ENCODE results near the gene MYO15A.
A peak's percentile ranks its signal among the peaks of the same experiment; 100 is the strongest.

Gene MYO15A

GRCh38 chr17:18156976-18157280 is 48.4 kb downstream of the MYO15A start:
- DNase-seq (ENCODE audit: low spot score): no peak
- FAIRE-seq: no peak

GRCh38 chr17:18157354-18157985 is 48.9 kb downstream of the MYO15A start:
- DNase-seq (ENCODE audit: low spot score): no peak
- FAIRE-seq: no peak

DNA sequence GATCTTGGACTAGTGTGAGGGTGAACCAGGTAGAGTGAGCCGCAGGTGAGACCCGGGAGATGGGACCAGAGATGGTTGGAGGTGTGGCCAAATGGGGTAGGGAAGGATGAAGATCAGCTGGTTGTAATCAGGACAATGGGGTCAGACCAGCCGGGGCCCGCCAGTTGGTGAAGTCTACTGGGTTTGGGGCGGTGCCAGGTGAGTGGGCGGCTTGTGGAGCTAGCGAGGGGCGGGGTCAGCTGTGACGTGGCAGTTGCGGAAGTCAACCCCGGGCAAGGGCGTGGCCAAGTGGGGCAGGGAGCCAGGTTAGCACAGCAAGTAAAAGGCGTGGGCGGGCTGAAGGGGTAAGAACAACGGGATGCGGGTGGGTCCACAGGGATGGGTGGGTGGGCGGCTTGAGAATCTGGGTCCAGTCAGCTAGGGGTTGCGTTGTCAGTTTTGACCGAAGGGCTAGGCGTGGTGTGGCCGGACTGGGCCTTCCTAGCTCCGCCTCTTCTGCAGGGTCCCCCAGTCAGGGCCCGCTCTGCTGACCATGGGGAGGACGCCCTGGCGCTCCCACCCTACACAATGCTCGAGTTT is 49.6 kb downstream of the MYO15A start:
- FAIRE-seq (no peak), DNase-seq (ENCODE audit: low spot score) (no peak)

DNA sequence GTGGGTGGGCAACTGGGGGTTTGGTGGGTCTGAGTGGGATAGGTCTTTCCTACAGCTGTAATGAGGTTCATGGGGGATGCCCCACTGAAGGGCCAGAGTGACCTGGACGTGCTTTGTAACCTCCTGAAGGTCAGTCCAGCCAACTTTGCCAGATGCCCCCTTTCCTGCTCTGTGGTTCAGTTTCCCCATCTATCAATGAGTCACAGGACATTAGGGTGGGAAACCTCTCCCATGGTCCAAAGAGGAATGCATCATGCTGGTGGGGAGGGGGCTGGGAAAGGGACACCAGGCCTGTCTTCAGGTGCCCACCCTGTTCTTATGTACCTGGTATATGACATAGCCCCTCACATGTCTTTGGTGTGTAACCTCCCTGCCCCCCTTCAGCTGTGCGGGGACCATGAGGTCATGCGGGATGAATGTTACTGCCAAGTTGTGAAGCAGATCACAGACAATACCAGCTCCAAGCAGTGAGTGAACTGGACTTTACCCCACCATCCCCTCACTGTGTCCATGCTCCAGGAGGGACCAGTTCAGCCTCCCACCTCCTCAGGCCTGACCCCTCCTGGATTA is 51.1 kb downstream of the MYO15A start:
- no peak for FAIRE-seq
- no peak for DNase-seq (ENCODE audit: low spot score)

GRCh38 chr17:18160128-18160856 is 51.7 kb downstream of the MYO15A start:
- FAIRE-seq (no peak), DNase-seq (ENCODE audit: low spot score) (no peak)

GRCh38 chr17:18161207-18162145 is 52.9 kb downstream of the MYO15A start:
- FAIRE-seq (no peak), DNase-seq (ENCODE audit: low spot score) (no peak)

DNA sequence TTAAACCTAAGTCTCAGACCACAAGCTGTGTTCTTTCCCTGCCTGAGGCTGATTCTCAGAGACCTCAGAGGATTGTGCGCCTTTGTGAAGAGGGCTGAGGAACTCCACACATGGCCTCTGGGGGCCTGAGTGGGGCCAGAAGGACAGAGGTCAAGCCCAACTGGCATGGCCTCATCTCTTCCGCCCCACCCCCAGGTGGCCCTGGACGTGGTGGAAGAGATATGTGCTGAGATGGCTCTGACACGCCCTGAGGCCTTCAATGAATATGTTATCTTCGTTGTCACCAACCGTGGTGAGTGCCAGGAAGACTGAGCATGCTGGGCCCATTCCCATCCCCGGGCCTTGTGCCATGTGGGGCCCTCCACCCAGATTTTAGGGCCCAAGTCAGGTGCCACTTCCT is 55.0 kb downstream of the MYO15A start:
- DNase-seq (ENCODE audit: low spot score) (no peak), FAIRE-seq (no peak)

- FAIRE-seq: no peak
Observed at GRCh38 chr17:18166894-18167293, 58.3 kb downstream of the MYO15A start.

GRCh38 chr17:18167421-18167820 is 58.9 kb downstream of the MYO15A start:
- DNase-seq (ENCODE audit: low spot score): no peak
- no peak for FAIRE-seq

More at GRCh38 chr17:18166894-18167293, 58.3 kb downstream of the MYO15A start:
- no peak for DNase-seq (ENCODE audit: low spot score)

DNA sequence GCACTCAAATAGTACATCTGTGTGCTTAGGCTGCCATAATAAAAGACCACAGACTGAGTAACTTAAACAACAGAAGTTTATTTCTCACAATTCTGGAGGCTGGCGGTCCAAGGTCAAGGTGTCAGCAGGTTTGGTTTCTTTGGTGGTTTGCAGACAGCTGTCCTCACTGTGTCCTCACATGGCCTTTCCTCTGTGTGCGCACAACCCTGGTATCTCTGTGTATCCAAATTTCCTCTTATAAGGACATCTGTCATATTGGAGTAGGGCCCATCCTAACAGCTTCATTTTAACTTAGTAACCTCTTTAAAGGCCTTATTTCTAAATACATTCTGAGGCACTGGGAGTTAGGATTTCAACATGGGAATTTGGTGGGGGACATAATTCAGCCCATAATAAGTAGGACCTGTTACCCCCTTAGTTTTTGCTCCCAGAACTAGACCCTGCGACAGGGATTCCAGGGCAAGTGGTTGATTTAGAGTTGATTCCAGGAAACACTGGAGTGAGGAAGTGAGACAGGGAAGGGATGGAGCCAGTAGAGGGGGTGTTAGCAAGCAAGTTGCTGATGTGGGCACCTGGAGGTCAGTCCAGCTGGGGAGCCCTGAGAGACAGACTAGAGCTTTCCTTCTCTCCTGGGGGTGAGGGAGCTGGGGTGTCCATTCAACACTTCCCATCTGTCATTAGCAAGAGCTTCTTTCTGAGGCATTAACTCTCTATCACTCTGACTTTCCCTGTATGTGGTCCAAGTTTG is 64.1 kb downstream of the MYO15A start:
- FAIRE-seq: no peak
- no peak for DNase-seq (ENCODE audit: low spot score)

GRCh38 chr17:18173740-18174139 is 65.2 kb downstream of the MYO15A start:
- FAIRE-seq (no peak), DNase-seq (ENCODE audit: low spot score) (no peak)

DNA sequence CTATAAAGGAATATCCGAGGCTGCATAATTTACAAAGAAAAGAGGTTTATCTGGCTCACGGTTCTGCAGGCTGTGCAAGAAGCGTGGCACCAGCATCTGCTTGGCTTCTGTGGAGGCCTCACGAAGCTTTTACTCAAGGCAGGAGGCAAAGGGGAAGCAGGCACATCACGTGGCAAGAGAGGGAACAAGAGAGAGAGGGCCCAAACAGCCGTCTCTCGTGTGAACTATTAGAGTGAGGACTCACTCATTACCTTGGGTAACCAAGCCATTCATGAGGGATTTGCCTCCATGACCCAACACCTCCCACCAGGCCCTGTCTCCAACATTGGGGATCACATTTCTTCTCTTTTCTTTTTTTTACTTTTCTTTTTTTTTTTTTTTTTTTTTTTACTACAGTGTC is 67.6 kb downstream of the MYO15A start:
- FAIRE-seq (no peak), DNase-seq (ENCODE audit: low spot score) (no peak)

DNA sequence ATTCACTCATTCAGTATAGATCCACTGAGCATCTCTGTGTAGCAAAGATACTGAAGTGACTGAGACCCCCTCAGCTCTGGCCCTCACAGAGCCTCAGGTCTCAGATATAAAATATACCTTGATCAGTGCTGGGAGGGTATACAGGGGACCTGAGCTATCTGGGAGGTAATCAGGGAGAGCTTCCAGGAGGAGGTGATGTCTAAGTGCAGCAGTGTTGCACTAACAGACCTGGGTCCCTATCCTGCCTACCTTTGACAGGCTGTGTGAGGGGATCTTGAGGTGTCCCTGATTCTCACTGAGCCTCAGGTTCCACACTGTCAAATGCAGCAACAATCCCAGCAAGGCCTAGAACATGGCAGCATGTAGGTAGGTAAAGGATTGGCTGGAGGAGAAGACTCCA is 68.6 kb downstream of the MYO15A start:
- FAIRE-seq (no peak), DNase-seq (ENCODE audit: low spot score) (no peak)

- DNase-seq (ENCODE audit: low spot score): no peak
- FAIRE-seq: no peak
Observed at GRCh38 chr17:18177722-18178121, 69.2 kb downstream of the MYO15A start.

GRCh38 chr17:18179196-18179595 is 70.6 kb downstream of the MYO15A start:
- FAIRE-seq: no peak

GRCh38 chr17:18179804-18180203 is 71.2 kb downstream of the MYO15A start:
- no peak for DNase-seq (ENCODE audit: low spot score)
- FAIRE-seq: no peak

More at GRCh38 chr17:18179196-18179595, 70.6 kb downstream of the MYO15A start:
- DNase-seq (ENCODE audit: low spot score): no peak

GRCh38 chr17:18181358-18181757 is 72.8 kb downstream of the MYO15A start:
- no peak for FAIRE-seq

GRCh38 chr17:18182110-18182977 is 73.8 kb downstream of the MYO15A start:
- no peak for FAIRE-seq
- no peak for DNase-seq (ENCODE audit: low spot score)

More at GRCh38 chr17:18181358-18181757, 72.8 kb downstream of the MYO15A start:
- no peak for DNase-seq (ENCODE audit: low spot score)

GRCh38 chr17:18182978-18183333 is 74.4 kb downstream of the MYO15A start:
- DNase-seq (ENCODE audit: low spot score) (peak; percentile 56), FAIRE-seq (no peak)

Measured in RCC 7860 (cell line).